Omental fat pad (tissue), 4 donors: ENCODE data around the gene KCNA2. TPM values are rescaled to one million over a fixed set of nuclear protein-coding genes. Genes with fewer than 3 reads are reported as not detected.

ENCODE experiments used
- ATAC-seq: fragments of 150-250 bp; one replicate; pipeline ENCODE4 v1.9.1; 2016; ENCODE audit warnings: mild to moderate bottlenecking, moderate library complexity; ENCODE audit not compliant: low FRiP score
- DNase-seq: peaks from one replicate; pipeline ENCODE4 v3.0.0-alpha.2; 2019; ENCODE audit warnings: low spot score
- CTCF ChIP-seq, 3 donors: fragments of 450-650 bp; IDR thresholded peaks; one replicate each; pipeline ENCODE4 v1.5.1; 2016 to 2017; ENCODE audit warnings: antibody characterized with exemption in 3 of 3, mild to moderate bottlenecking in 3 of 3, moderate library complexity in 2 of 3
- total RNA-seq, 4 donors: library from RNA; depleted of rRNA; stranded (reverse); fragments of >200 nt; gene quantifications; one replicate each; pipeline ENCODE4 v1.1.0, GENCODE V29; 2016

KCNA2 gene
- total RNA-seq, 4 donors from 2014 or later, result 1.9 to 29.8 (median 3.1) TPM

- no peak for ATAC-seq
- DNase-seq, result no peak
- no peak for TF ChIP-seq CTCF (IDR thresholded peaks at IDR 0.05)
Measured at GRCh38 chr1:110585481-110585880, 20.7 kb downstream of the KCNA2 start.

- ATAC-seq (no peak), DNase-seq (no peak)
- TF ChIP-seq CTCF (IDR thresholded peaks at IDR 0.05), result no peak
Measured at GRCh38 chr1:110584045-110584444, 22.1 kb downstream of the KCNA2 start.

GRCh38 chr1:110583505-110583904 lies 22.7 kb downstream of the KCNA2 start:
- ATAC-seq, result no peak
- no peak for DNase-seq
- no peak for TF ChIP-seq CTCF (IDR thresholded peaks at IDR 0.05)

- ATAC-seq, result no peak
- TF ChIP-seq CTCF (IDR thresholded peaks at IDR 0.05), result no peak
- DNase-seq, result no peak
Measured at GRCh38 chr1:110582378-110582777, 23.8 kb downstream of the KCNA2 start.

GRCh38 chr1:110581682-110582145 lies 24.4 kb downstream of the KCNA2 start:
- no peak for TF ChIP-seq CTCF (IDR thresholded peaks at IDR 0.05)
- DNase-seq, result no peak
- ATAC-seq, result no peak

DNA sequence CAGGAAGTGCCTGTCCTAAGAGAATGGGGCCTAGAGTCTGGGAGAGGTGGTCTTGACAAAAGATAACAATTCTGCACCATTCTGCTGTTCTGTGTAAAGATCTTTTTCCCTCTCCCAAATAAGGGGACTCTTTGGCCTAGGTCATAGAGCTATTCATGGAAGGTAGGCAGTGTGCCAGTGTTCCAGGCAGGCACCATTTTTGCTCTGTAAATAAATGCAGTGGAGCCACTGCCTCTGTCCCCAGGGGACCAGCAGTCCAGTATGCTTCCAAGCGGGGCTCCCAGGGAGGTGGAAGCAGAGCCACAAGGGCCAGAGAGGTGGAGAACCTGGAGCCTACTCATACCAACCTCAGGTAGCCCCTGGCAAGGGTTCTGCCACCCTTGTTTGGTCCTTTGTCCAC lies 25.9 kb downstream of the KCNA2 start:
- TF ChIP-seq CTCF (IDR thresholded peaks at IDR 0.05), result no peak
- ATAC-seq (no peak), DNase-seq (no peak)

- TF ChIP-seq CTCF (IDR thresholded peaks at IDR 0.05), result no peak
- no peak for DNase-seq
- no peak for ATAC-seq
Measured at GRCh38 chr1:110579460-110579859, 26.7 kb downstream of the KCNA2 start.
